ENCODE data around the gene MPND. TPM values are rescaled to one million over a fixed set of nuclear protein-coding genes. Genes with fewer than 3 reads are reported as not detected.

The MPND gene
- total and polyA plus RNA-seq, 2 of the 13 experiments (the other 11 are each of a cell fraction or from before 2014, with no cell fraction given): 10.8 to 15.8 TPM

- TF ChIP-seq ZNF414 (CRISPR knock-in tag; IDR thresholded peaks at IDR 0.05) (no peak), GZF1 (CRISPR knock-in tag; IDR thresholded peaks at IDR 0.05) (no peak), JUND (CRISPR knock-in tag; IDR thresholded peaks at IDR 0.05) (no peak), ZEB1 (IDR thresholded peaks at IDR 0.05; ENCODE audit: insufficient replicate concordance, low read depth) (peak; percentile 70), CREB1 (IDR thresholded peaks at IDR 0.05) (peak; percentile 51; the same call in 1 of the 2 replicates), CREB1 (CRISPR knock-in tag; IDR thresholded peaks at IDR 0.05) (no peak; the same call in 1 of the 2 replicates), ZNF710 (CRISPR knock-in tag; IDR thresholded peaks at IDR 0.05; ENCODE audit: borderline replicate concordance) (no peak), TEAD3 (CRISPR knock-in tag; optimal IDR thresholded peaks at IDR 0.05; ENCODE audit: borderline replicate concordance) (peak; percentile 97), KDM3A (CRISPR knock-in tag; IDR thresholded peaks at IDR 0.05; ENCODE audit: low read depth) (no peak), ETS1 (CRISPR knock-in tag; IDR thresholded peaks at IDR 0.05) (no peak), ZFP90 (CRISPR knock-in tag; IDR thresholded peaks at IDR 0.05; ENCODE audit: borderline replicate concordance) (no peak), DNMT3B (CRISPR knock-in tag; conservative IDR thresholded peaks at IDR 0.05) (no peak), ZNF350 (CRISPR knock-in tag; IDR thresholded peaks at IDR 0.05; ENCODE audit: borderline replicate concordance, low read depth) (no peak), CERS6 (CRISPR knock-in tag; IDR thresholded peaks at IDR 0.05) (no peak), GATAD2A (CRISPR knock-in tag; IDR thresholded peaks at IDR 0.05) (peak; percentile 42; the same call in 1 of the 2 replicates), CBFB (CRISPR knock-in tag; IDR thresholded peaks at IDR 0.05) (no peak), REXO4 (CRISPR knock-in tag; IDR thresholded peaks at IDR 0.05; ENCODE audit: borderline replicate concordance) (no peak), ZZZ3 (CRISPR knock-in tag; IDR thresholded peaks at IDR 0.05; ENCODE audit: borderline replicate concordance) (no peak), RBM22 (optimal IDR thresholded peaks at IDR 0.05; ENCODE audit: low read length) (peak; percentile 21), ATF7 (IDR thresholded peaks at IDR 0.05) (peak; percentile 83), ATF7 (CRISPR knock-in tag; IDR thresholded peaks at IDR 0.05) (no peak; the same call in 1 of the 2 replicates), SMAD9 (CRISPR knock-in tag; IDR thresholded peaks at IDR 0.05) (no peak), BORCS8-MEF2B (CRISPR knock-in tag; IDR thresholded peaks at IDR 0.05) (no peak), MED1 (CRISPR knock-in tag; IDR thresholded peaks at IDR 0.05) (no peak), ZBTB33 (CRISPR knock-in tag; IDR thresholded peaks at IDR 0.05) (peak; percentile 18; the same call in 1 of the 2 replicates)
These were observed 32.0 kb downstream of the MPND start (continued) for GRCh38 chr19:4375164-4376027.

Data from HepG2 (cell line).